H1 (cell line): Measurements from ENCODE around the gene RAB11B. TPM values are rescaled to one million over a fixed set of nuclear protein-coding genes. Genes with fewer than 3 reads are reported as not detected.
A peak's percentile ranks its signal among the peaks of the same experiment; 100 is the strongest.

Source experiments
- CTCF ChIA-PET: fragments of 300-600 bp; sonication (Branson Sonifier 250); formaldehyde crosslinking; loops from one replicate; lab custom pipeline; 2021; ENCODE audit not compliant: partially characterized antibody; lab: Charles Lee
- POLR2A ChIA-PET: fragments of 300-600 bp; sonication (Branson Sonifier 250); formaldehyde crosslinking; loops from one replicate; lab custom pipeline; 2021; ENCODE audit warnings: inconsistent platforms; ENCODE audit not compliant: partially characterized antibody; lab: Charles Lee
- DNase-seq, 2 experiments: peaks; one replicate each; pipeline versions ENCODE4 v3.0.0 to v3.0.0-alpha.2; 2010 to 2022; ENCODE audit warnings: low spot score in 2 of 2, low read depth in 1 of 2, mixed read lengths in 1 of 2
- FAIRE-seq: peaks from 2 replicates; lab custom pipeline; 2011; peaks lifted over from hg19 to GRCh38; lab: Jason Lieb, UNC
- H2AFZ ChIP-seq: 2 replicates; pipeline ENCODE4 v1.8.1; 2012; ENCODE audit warnings: low read length, inconsistent platforms
- H2AK5ac ChIP-seq: 2 replicates; pipeline ENCODE4 v1.6.1; 2013; ENCODE audit warnings: low read depth, low read length
- H2BK120ac ChIP-seq: replicated peaks from 2 replicates; pipeline ENCODE3; 2013; ENCODE audit warnings: low read depth, low read length, inconsistent platforms
- H2BK12ac ChIP-seq: 2 replicates; pipeline ENCODE4 v1.6.1; 2013; ENCODE audit warnings: low read depth, low read length
- H2BK15ac ChIP-seq: 2 replicates; pipeline ENCODE4 v1.6.1; 2013; ENCODE audit warnings: low read length
- H2BK20ac ChIP-seq: 2 replicates; pipeline ENCODE4 v1.6.1; 2013; ENCODE audit warnings: low read length
- H2BK5ac ChIP-seq: 2 replicates; pipeline ENCODE4 v1.6.1; 2013; ENCODE audit warnings: low read depth, low read length
- H3K14ac ChIP-seq: 2 replicates; pipeline ENCODE4 v1.6.1; 2013; ENCODE audit warnings: inconsistent platforms; ENCODE audit not compliant: insufficient read length
- H3K18ac ChIP-seq: 2 replicates; pipeline ENCODE4 v1.6.1; 2013; ENCODE audit warnings: low read length; ENCODE audit errors: extremely low read depth
- H3K23ac ChIP-seq: 2 replicates; pipeline ENCODE4 v1.6.1; 2013; ENCODE audit warnings: inconsistent platforms; ENCODE audit not compliant: insufficient read length
- H3K23me2 ChIP-seq: 2 replicates; pipeline ENCODE4 v1.6.1; 2013; ENCODE audit warnings: low read depth, low read length
- H3K27ac ChIP-seq: 2 replicates; pipeline ENCODE4 v1.6.1; 2011; ENCODE audit warnings: low read depth, low read length, inconsistent platforms
- H3K27me3 ChIP-seq, 4 experiments: replicated peaks in 1 of 4; 1 replicate in 1 of 4; 2 replicates in 3 of 4; pipeline versions ENCODE4 v1.6.1 to v1.8.1; 2011 to 2013; ENCODE audit warnings: low read length in 3 of 4, mild to moderate bottlenecking in 3 of 4, inconsistent platforms in 2 of 4, mixed read lengths in 2 of 4, moderate library complexity in 1 of 4; ENCODE audit not compliant: control insufficient read depth in 3 of 4, insufficient read depth in 3 of 4; ENCODE audit errors: extremely low read depth in 1 of 4
- H3K36me3 ChIP-seq, 4 experiments: 2 replicates each; pipeline versions ENCODE4 v1.6.1 to v1.8.1; 2011 to 2013; ENCODE audit warnings: mild to moderate bottlenecking in 4 of 4, low read length in 3 of 4, moderate library complexity in 2 of 4, control low read depth in 1 of 4, inconsistent platforms in 1 of 4; ENCODE audit not compliant: insufficient read depth in 4 of 4, control insufficient read depth in 2 of 4
- H3K4ac ChIP-seq: replicated peaks from 2 replicates; pipeline ENCODE3; 2013; ENCODE audit warnings: low read length, low read depth, mixed read lengths, inconsistent platforms; ENCODE audit not compliant: insufficient read length
- H3K4me1 ChIP-seq, 4 experiments: replicated peaks in 1 of 4; 1 replicate in 1 of 4; 2 replicates in 3 of 4; pipeline versions ENCODE4 v1.6.1 to v1.8.1; 2011 to 2013; ENCODE audit warnings: low read length in 3 of 4, inconsistent platforms in 2 of 4, mixed read lengths in 1 of 4; ENCODE audit not compliant: insufficient read depth in 4 of 4, control insufficient read depth in 3 of 4
- H3K4me2 ChIP-seq, 2 experiments: 2 replicates each; pipeline versions ENCODE4 v1.6.1 to v1.8.1; 2011 to 2013; ENCODE audit warnings: low read depth in 2 of 2, low read length in 2 of 2, control low read depth in 1 of 2, inconsistent platforms in 1 of 2, mild to moderate bottlenecking in 1 of 2; ENCODE audit not compliant: insufficient read depth in 1 of 2
- H3K4me3 ChIP-seq, 4 experiments: fragments of 200-600, 300-600 bp in 1 of 4; sonication (generic), shearing (Covaris generic), sonication (Bioruptor Twin) in 1 of 4; 2 replicates each; pipeline versions ENCODE4 v1.5.1 to v1.8.1; 2011 to 2016; ENCODE audit warnings: low read length in 4 of 4, low read depth in 3 of 4, control low read depth in 2 of 4, inconsistent platforms in 2 of 4, mild to moderate bottlenecking in 2 of 4, mixed read lengths in 1 of 4, moderate library complexity in 1 of 4; ENCODE audit not compliant: insufficient read depth in 2 of 4; ENCODE audit errors: extremely low read depth in 1 of 4
- H3K56ac ChIP-seq: replicated peaks from 2 replicates; pipeline ENCODE3; 2013; ENCODE audit warnings: low read depth, mild to moderate bottlenecking, mixed read lengths, low read length, inconsistent platforms; ENCODE audit not compliant: insufficient read length
- H3K79me1 ChIP-seq: 2 replicates; pipeline ENCODE4 v1.6.1; 2013; ENCODE audit warnings: low read depth, low read length, control low read depth
- H3K79me2 ChIP-seq, 2 experiments: 2 replicates each; pipeline versions ENCODE4 v1.6.1 to v1.8.1; 2012 to 2013; ENCODE audit warnings: low read length in 2 of 2, mild to moderate bottlenecking in 2 of 2, inconsistent platforms in 1 of 2; ENCODE audit not compliant: insufficient read depth in 2 of 2, control insufficient read depth in 1 of 2
- H3K9ac ChIP-seq, 4 experiments: replicated peaks in 1 of 4; 1 replicate in 1 of 4; 2 replicates in 3 of 4; pipeline versions ENCODE4 v1.6.1 to v1.8.1; 2011 to 2013; ENCODE audit warnings: low read depth in 3 of 4, low read length in 3 of 4, control low read depth in 2 of 4, mild to moderate bottlenecking in 2 of 4, moderate library complexity in 2 of 4, inconsistent platforms in 1 of 4; ENCODE audit errors: extremely low read depth in 1 of 4
- H3K9me3 ChIP-seq, 2 experiments: 2 replicates each; pipeline versions ENCODE4 v1.6.1 to v1.8.1; 2012 to 2013; ENCODE audit warnings: mild to moderate bottlenecking in 2 of 2, moderate library complexity in 2 of 2, control low read depth in 1 of 2, inconsistent platforms in 1 of 2, low read depth in 1 of 2, low read length in 1 of 2, mixed read lengths in 1 of 2; ENCODE audit not compliant: insufficient read depth in 2 of 2
- H4K20me1 ChIP-seq, 2 experiments: replicated peaks in 1 of 2; 2 replicates each; pipeline versions ENCODE3 to v1.8.1; 2011 to 2013; ENCODE audit warnings: inconsistent platforms in 2 of 2, low read length in 2 of 2, mild to moderate bottlenecking in 1 of 2; ENCODE audit not compliant: insufficient read depth in 2 of 2, control insufficient read depth in 1 of 2
- H4K5ac ChIP-seq: 2 replicates; pipeline ENCODE4 v1.6.1; 2013; ENCODE audit warnings: low read length, low read depth, mixed read lengths, inconsistent platforms; ENCODE audit not compliant: insufficient read length
- H4K8ac ChIP-seq: 2 replicates; pipeline ENCODE4 v1.8.0; 2013; ENCODE audit warnings: mild to moderate bottlenecking, moderate library complexity, low read length, inconsistent platforms; ENCODE audit not compliant: insufficient read depth; ENCODE audit errors: extremely low read depth
- H4K91ac ChIP-seq: replicated peaks from 2 replicates; pipeline ENCODE3; 2013; ENCODE audit warnings: low read length, mixed read lengths, inconsistent platforms; ENCODE audit not compliant: insufficient read length
- BRCA1 ChIP-seq: IDR thresholded peaks from 2 replicates; pipeline ENCODE4 v1.6.1; 2012; ENCODE audit warnings: low read depth, low read length, improper control_type of control experiment
- CHD2 ChIP-seq: IDR thresholded peaks from 2 replicates; pipeline ENCODE4 v1.6.1; 2012; ENCODE audit warnings: low read length, improper control_type of control experiment
- FOSL1 ChIP-seq: IDR thresholded peaks from 2 replicates; pipeline ENCODE4 v1.6.1; 2011; ENCODE audit warnings: mild to moderate bottlenecking, low read depth, low read length, moderate library complexity; ENCODE audit not compliant: insufficient read depth
- HDAC6 ChIP-seq: IDR thresholded peaks from one replicate; pipeline ENCODE4 v1.7.1; 2012; ENCODE audit warnings: low read depth, mild to moderate bottlenecking, inconsistent platforms, low read length, moderate library complexity
- KDM1A ChIP-seq: fragments of 200-600, 300-600 bp; sonication (generic); IDR thresholded peaks from 2 replicates; pipeline ENCODE4 v1.7.1; 2016; ENCODE audit warnings: mild to moderate bottlenecking, low read length, borderline replicate concordance
- KDM4A ChIP-seq: IDR thresholded peaks from one replicate; pipeline ENCODE4 v1.7.1; 2012; ENCODE audit warnings: low read depth, mild to moderate bottlenecking, moderate library complexity, low read length, inconsistent platforms; ENCODE audit not compliant: severe bottlenecking
- NANOG ChIP-seq: IDR thresholded peaks from 2 replicates; pipeline ENCODE4 v1.6.1; 2011; ENCODE audit warnings: low read length, low read depth, mild to moderate bottlenecking, inconsistent platforms; ENCODE audit not compliant: insufficient read depth, poor library complexity, severe bottlenecking
- RBBP5 ChIP-seq: IDR thresholded peaks from 2 replicates; pipeline ENCODE4 v1.7.1; 2012; ENCODE audit warnings: low read depth, mild to moderate bottlenecking, inconsistent platforms, low read length, moderate library complexity, borderline replicate concordance
- SAP30 ChIP-seq: fragments of 300-600 bp; sonication (generic); IDR thresholded peaks from 2 replicates; pipeline ENCODE4 v1.7.1; 2012; ENCODE audit warnings: low read length, moderate library complexity, mild to moderate bottlenecking, inconsistent platforms; ENCODE audit not compliant: insufficient read depth, insufficient replicate concordance
- SIX5 ChIP-seq: IDR thresholded peaks from 2 replicates; pipeline ENCODE4 v1.6.1; 2011; ENCODE audit warnings: mild to moderate bottlenecking, low read depth, low read length
- SP1 ChIP-seq: IDR thresholded peaks from 2 replicates; pipeline ENCODE4 v1.6.1; 2011; ENCODE audit warnings: low read depth, low read length
- SP4 ChIP-seq: IDR thresholded peaks from 2 replicates; pipeline ENCODE4 v1.6.1; 2012; ENCODE audit warnings: low read length, inconsistent platforms
- SRF ChIP-seq: IDR thresholded peaks from 2 replicates; pipeline ENCODE4 v1.6.1; 2011; ENCODE audit warnings: mild to moderate bottlenecking, low read depth, low read length, moderate library complexity
- TBP ChIP-seq: IDR thresholded peaks from 2 replicates; pipeline ENCODE4 v1.6.1; 2011; ENCODE audit warnings: low read depth, low read length, improper control_type of control experiment
- TEAD4 ChIP-seq: IDR thresholded peaks from 2 replicates; pipeline ENCODE4 v1.6.1; 2012; ENCODE audit warnings: low read depth, low read length, inconsistent platforms, mixed read lengths
- WGBS, 2 experiments: shearing (Covaris generic) in 1 of 2; methylation state at CpG; one replicate each; pipeline versions ENCODE4 v1.1.6 to v1.1.7; 2013 to 2015; ENCODE audit warnings: low lambda C conversion rate in 2 of 2, mixed read lengths in 2 of 2, inconsistent platforms in 1 of 2, low coverage in 1 of 2, missing lambda C conversion rate in 1 of 2; ENCODE audit not compliant: insufficient replicate concordance in 2 of 2, insufficient coverage in 1 of 2, insufficient read length in 1 of 2; ENCODE audit errors: extremely low coverage in 1 of 2, missing lambda C conversion rate in 1 of 2; 5-methylcytosine and 5-hydroxymethylcytosine counted together
- polyA plus RNA-seq, 7 experiments: library from polyadenylated mRNA; depleted of rRNA in 3 of 7; stranded (reverse) in 5 of 7; unstranded in 2 of 7; fragments of >200 nt in 5 of 7; fragments of 200-250 nt in 2 of 7; gene quantifications; 1 replicate in 5 of 7; 2 replicates in 1 of 7; 4 replicates in 1 of 7; pipeline versions ENCODE4 v1.2.1 to v1.2.3, GENCODE V29; 2011 to 2013; ENCODE audit warnings: missing spikeins in 2 of 7, mixed read lengths in 2 of 7
- total RNA-seq: library from RNA; stranded (reverse); fragmentation: NEBNext Ultra II Directional; extraction: Animal tissue kit (Norgen Biotek cat#: 25700); gene quantifications from 2 replicates; pipeline ENCODE4 v1.2.1, GENCODE V29; 2021

Gene RAB11B
- total and polyA plus RNA-seq, 2 of the 8 experiments (the other 6 are each of a cell fraction or from before 2014, with no cell fraction given): 50.2 to 85.8 TPM

DNA sequence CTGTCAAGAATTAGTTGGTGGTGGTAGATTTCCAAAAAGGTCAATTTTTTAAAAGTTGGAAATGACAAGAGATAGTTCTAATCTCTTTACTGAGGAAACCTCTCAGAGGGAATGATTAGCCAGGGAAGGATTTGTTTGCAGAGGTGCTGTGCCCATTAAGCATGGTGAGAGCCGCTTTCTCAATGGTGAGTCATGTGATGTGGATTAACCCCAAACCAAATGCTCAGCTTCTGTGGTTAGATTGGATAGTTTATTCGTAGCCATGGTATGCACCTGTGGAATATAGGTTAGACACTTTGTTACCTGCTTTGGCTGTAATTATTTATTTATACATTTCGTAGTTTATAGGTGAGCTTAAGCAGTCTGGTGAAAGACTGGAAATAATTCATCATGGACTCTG is 61.7 kb downstream of the RAB11B start:
- H3K4ac ChIP-seq: no peak overlapping the region
- H2BK5ac ChIP-seq: peak overlapping the region; percentile 5; the same call in 1 of the 2 replicates
- H3K14ac ChIP-seq: no peak overlapping the region
- H2AK5ac ChIP-seq: no peak overlapping the region
- no peaks in the 10 kb centered on the region; the same call in 1 of the 2 replicates for H3K23me2 ChIP-seq
- H3K79me2 ChIP-seq: peaks cover 86 to 99% of the 10 kb centered on the region in 2 experiments
- peaks cover 59% of the 10 kb centered on the region in 2 experiments for H4K20me1 ChIP-seq
- no peak overlapping the region for H2BK15ac ChIP-seq
- H3K4me2 ChIP-seq: peak overlapping the region in 1 of 2 experiments; percentile 42; a peak in 1 of 4 replicates
- H3K4me3 ChIP-seq: no peak overlapping the region
- H3K9me3 ChIP-seq: no peaks in the 10 kb centered on the region
- H3K56ac ChIP-seq: no peak overlapping the region
- no peak overlapping the region for H2BK12ac ChIP-seq
- CTCF ChIA-PET: interaction anchor here (0.6 to 2.6 kb wide), 10 partner anchors 11 to 104 kb away, joined by 3 to 14 read pairs (median 4); no protein-coding TSS in a partner anchor
- peaks cover 7 to 45% (median 12%) of the 10 kb centered on the region in 4 experiments; a peak in 6 of 8 replicates for H3K36me3 ChIP-seq
- no peak for DNase-seq
- H4K8ac ChIP-seq: no peak overlapping the region
- no peak overlapping the region for H4K5ac ChIP-seq
- H4K91ac ChIP-seq: no peak overlapping the region
- no peak for FAIRE-seq
- 86% methylated on average over 3 of the region's 3 CpGs; no CpG with 5 or more reads in 1 of the 2 experiments for WGBS, 2 experiments
- peaks cover 5% of the 10 kb centered on the region for H3K79me1 ChIP-seq
- no peak overlapping the region for H2AFZ ChIP-seq
- no peak overlapping the region for H3K27ac ChIP-seq
- H3K9ac ChIP-seq: no peak overlapping the region
- POLR2A ChIA-PET: interaction anchor here (1.0 to 8.0 kb wide), 7 partner anchors 10 to 98 kb away, joined by 3 to 63 read pairs (median 4); no protein-coding TSS in a partner anchor
- H2BK120ac ChIP-seq: no peak overlapping the region
- no peak overlapping the region for H3K23ac ChIP-seq
- peaks cover 6 to 35% (median 25%) of the 10 kb centered on the region in 4 experiments for H3K4me1 ChIP-seq
- no peak overlapping the region for H3K18ac ChIP-seq
- no peaks in the 10 kb centered on the region for H3K27me3 ChIP-seq
- no peak overlapping the region for H2BK20ac ChIP-seq
- TF ChIP-seq SP4: no peak
- no peak for TF ChIP-seq CHD2
- no peak for TF ChIP-seq HDAC6
- no peak for TF ChIP-seq SP1
- TF ChIP-seq BRCA1: no peak
- no peak for TF ChIP-seq NANOG
- no peak for TF ChIP-seq SRF
- TF ChIP-seq SAP30: no peak
- TF ChIP-seq KDM1A: no peak
- TF ChIP-seq TBP: no peak
- TF ChIP-seq TEAD4: no peak
- TF ChIP-seq FOSL1: no peak
- no peak for TF ChIP-seq SIX5
- TF ChIP-seq KDM4A: no peak
- no peak for TF ChIP-seq RBBP5
